PC-3 (cell line): Measurements from ENCODE around the gene BCAP29. TPM values are rescaled to one million over a fixed set of nuclear protein-coding genes. Genes with fewer than 3 reads are reported as not detected.

Source experiments
- ATAC-seq: fragments of 200-7000 bp; cut with Tn5 transposase; 2 replicates; pipeline ENCODE4 v1.9.1; 2020; ENCODE audit warnings: mild to moderate bottlenecking, moderate library complexity
- BruUV-seq: library from RNA; stranded (reverse); fragments of 400-500 nt; replicated peaks from 2 replicates; lab custom pipeline; 2021; lab: Mats Ljungman, UMichigan
- CTCF ChIA-PET: fragments of 300-600 bp; sonication (Branson Sonifier 250); formaldehyde crosslinking; loops from one replicate; lab custom pipeline; 2022; ENCODE audit warnings: antibody characterized with exemption; lab: Charles Lee
- POLR2A ChIA-PET: fragments of 300-600 bp; sonication (Branson Sonifier 250); formaldehyde crosslinking; loops from one replicate; lab custom pipeline; 2022; ENCODE audit warnings: antibody characterized with exemption; ENCODE audit not compliant: unreplicated experiment; lab: Charles Lee
- DNase-seq: peaks from one replicate; pipeline ENCODE4 v3.0.0-alpha.2; 2015
- H2AFZ ChIP-seq: fragments of 300-600 bp; sonication (generic); 2 replicates; pipeline ENCODE4 v1.6.0; 2016; ENCODE audit warnings: antibody characterized with exemption, low read length
- H3F3A ChIP-seq: fragments of 300-600 bp; sonication (generic); one replicate; pipeline ENCODE4 v1.6.0; 2017; ENCODE audit warnings: antibody characterized with exemption, low read length, control low read depth, mild to moderate bottlenecking; ENCODE audit not compliant: unreplicated experiment
- H3K27ac ChIP-seq: fragments of 300-600 bp; sonication (generic); 2 replicates; pipeline ENCODE4 v1.5.1; 2016; ENCODE audit warnings: mild to moderate bottlenecking, low read length
- H3K27me3 ChIP-seq: fragments of 300-600 bp; sonication (generic); 2 replicates; pipeline ENCODE4 v1.6.1; 2016; ENCODE audit warnings: low read length, mixed read lengths
- H3K36me3 ChIP-seq: fragments of 300-600 bp; sonication (generic); 2 replicates; pipeline ENCODE4 v1.6.1; 2016; ENCODE audit warnings: low read depth, mixed run types, low read length, mixed read lengths
- H3K4me1 ChIP-seq: fragments of 300-600 bp; sonication (generic); 2 replicates; pipeline ENCODE4 v1.5.1; 2016; ENCODE audit warnings: low read length; ENCODE audit not compliant: insufficient read depth
- H3K4me2 ChIP-seq: fragments of 300-600 bp; sonication (generic); 2 replicates; pipeline ENCODE4 v1.6.0; 2016; ENCODE audit warnings: low read length
- H3K4me3 ChIP-seq: fragments of 300-600 bp; sonication (generic); 2 replicates; pipeline ENCODE4 v1.5.1; 2016; ENCODE audit warnings: mild to moderate bottlenecking, low read length, mixed read lengths
- H3K79me2 ChIP-seq: fragments of 300-600 bp; sonication (generic); 2 replicates; pipeline ENCODE4 v1.6.1; 2017; ENCODE audit warnings: low read length, mixed read lengths
- H3K9ac ChIP-seq: fragments of 300-600 bp; sonication (generic); 2 replicates; pipeline ENCODE4 v1.6.0; 2016; ENCODE audit warnings: mild to moderate bottlenecking, low read length
- H3K9me2 ChIP-seq: fragments of 300-600 bp; sonication (generic); replicated peaks from 2 replicates; pipeline ENCODE4 v1.6.1; 2016; ENCODE audit warnings: mixed run types, low read length, mixed read lengths
- H3K9me3 ChIP-seq: fragments of 300-600 bp; sonication (generic); 2 replicates; pipeline ENCODE4 v1.6.1; 2016; ENCODE audit warnings: low read length, mixed read lengths
- H4K20me1 ChIP-seq: fragments of 300-600 bp; sonication (generic); 2 replicates; pipeline ENCODE4 v1.6.1; 2016; ENCODE audit warnings: low read length, mixed read lengths
- EZH2 ChIP-seq: fragments of 300-600 bp; sonication (generic); IDR thresholded peaks from one replicate; pipeline ENCODE4 v1.6.1; 2017; ENCODE audit warnings: antibody characterized with exemption, mild to moderate bottlenecking, low read length; ENCODE audit not compliant: unreplicated experiment
- EZH2phosphoT487 ChIP-seq: fragments of 300-600 bp; sonication (generic); IDR thresholded peaks from 2 replicates; pipeline ENCODE4 v1.6.1; 2018; ENCODE audit warnings: mild to moderate bottlenecking, antibody characterized with exemption, low read length, borderline replicate concordance
- intact Hi-C: fragments of 100-400 bp; cut with micrococcal nuclease; formaldehyde crosslinking; loops from 2 replicates; pipeline ENCODE4 v1.9.0; 2023
- total RNA-seq: library from RNA; depleted of rRNA; stranded (reverse); fragments of >200 nt; gene quantifications from 2 replicates; pipeline ENCODE4 v1.2.3, GENCODE V29; 2014
- TF ChIP-seq, protein P1 (sequence below): fragments of 300-600 bp; sonication (generic); conservative IDR thresholded peaks from 2 replicates; pipeline ENCODE4 v1.5.1; 2017; ENCODE audit warnings: antibody characterized with exemption, low read depth, mild to moderate bottlenecking, low read length

The BCAP29 gene
- total RNA-seq, 1 experiment from 2014 or later = 65.9 TPM

DNA sequence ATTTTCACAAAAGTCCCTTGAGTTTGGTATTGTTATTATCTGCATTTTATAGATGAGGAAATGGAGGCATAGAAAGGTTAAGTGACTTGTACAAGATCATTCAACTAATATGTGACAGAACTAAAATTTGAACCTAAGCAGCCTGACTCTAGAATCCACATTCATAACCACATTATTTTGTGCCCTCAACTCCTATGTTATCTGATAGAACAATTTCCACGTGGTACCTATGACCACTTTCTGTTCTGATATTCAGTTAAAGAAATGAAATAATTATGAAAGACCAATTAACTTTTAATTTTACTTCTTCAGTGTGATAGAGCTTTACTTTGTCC, 17.5 kb downstream of the BCAP29 start:
- no peaks in the 10 kb centered on the region for H3K9me3 ChIP-seq
- no peaks in the 10 kb centered on the region for H3K79me2 ChIP-seq
- DNase-seq (no peak), ATAC-seq (no peak)
- H3K9me2 ChIP-seq = no peaks in the 10 kb centered on the region
- H2AFZ ChIP-seq = no peak overlapping the region
- peaks cover 14% of the 10 kb centered on the region for H3K36me3 ChIP-seq
- no peak for TF ChIP-seq EZH2phosphoT487
- TF ChIP-seq, protein P1, sequence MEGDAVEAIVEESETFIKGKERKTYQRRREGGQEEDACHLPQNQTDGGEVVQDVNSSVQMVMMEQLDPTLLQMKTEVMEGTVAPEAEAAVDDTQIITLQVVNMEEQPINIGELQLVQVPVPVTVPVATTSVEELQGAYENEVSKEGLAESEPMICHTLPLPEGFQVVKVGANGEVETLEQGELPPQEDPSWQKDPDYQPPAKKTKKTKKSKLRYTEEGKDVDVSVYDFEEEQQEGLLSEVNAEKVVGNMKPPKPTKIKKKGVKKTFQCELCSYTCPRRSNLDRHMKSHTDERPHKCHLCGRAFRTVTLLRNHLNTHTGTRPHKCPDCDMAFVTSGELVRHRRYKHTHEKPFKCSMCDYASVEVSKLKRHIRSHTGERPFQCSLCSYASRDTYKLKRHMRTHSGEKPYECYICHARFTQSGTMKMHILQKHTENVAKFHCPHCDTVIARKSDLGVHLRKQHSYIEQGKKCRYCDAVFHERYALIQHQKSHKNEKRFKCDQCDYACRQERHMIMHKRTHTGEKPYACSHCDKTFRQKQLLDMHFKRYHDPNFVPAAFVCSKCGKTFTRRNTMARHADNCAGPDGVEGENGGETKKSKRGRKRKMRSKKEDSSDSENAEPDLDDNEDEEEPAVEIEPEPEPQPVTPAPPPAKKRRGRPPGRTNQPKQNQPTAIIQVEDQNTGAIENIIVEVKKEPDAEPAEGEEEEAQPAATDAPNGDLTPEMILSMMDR = no peak
- TF ChIP-seq EZH2 = no peak
- H3K4me1 ChIP-seq = peaks cover 33% of the 10 kb centered on the region
- ChIA-PET CTCF (no interaction called here), POLR2A (interaction anchor here (0.6 kb wide), 1 partner anchor 48 kb away, joined by 3 read pairs; no protein-coding TSS in a partner anchor)
- H4K20me1 ChIP-seq = no peaks in the 10 kb centered on the region
- no peak overlapping the region for H3K4me2 ChIP-seq
- H3K4me3 ChIP-seq = no peak overlapping the region
- H3K27ac ChIP-seq = no peak overlapping the region
- no TSS peak for BruUV-seq
- H3K9ac ChIP-seq = no peak overlapping the region
- H3F3A ChIP-seq = no peaks in the 10 kb centered on the region
- H3K27me3 ChIP-seq = no peaks in the 10 kb centered on the region
- intact Hi-C loops = no loop called here

DNA sequence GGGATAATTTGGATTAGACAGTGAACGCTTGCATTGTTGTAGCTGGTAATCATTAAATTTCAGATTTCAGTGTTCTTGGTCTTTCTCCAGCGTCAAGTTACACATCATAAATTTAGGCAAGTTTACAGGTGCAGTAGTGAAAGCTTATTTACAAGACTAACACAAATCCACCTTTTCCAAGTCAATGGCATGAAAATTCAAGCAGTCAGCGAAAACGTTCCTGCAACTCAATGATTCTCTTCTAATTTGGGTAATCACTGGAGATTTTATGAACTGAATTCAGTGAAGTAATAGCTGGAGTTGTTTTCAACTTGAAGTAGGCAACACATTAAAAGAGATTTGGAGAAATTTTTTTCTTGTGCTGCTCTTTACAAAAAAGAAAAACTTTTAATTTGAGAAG, 17.9 kb downstream of the BCAP29 start:
- intact Hi-C loops = loop anchor here (1.0 kb wide), 1 partner anchor 36 kb away; no protein-coding TSS in a partner anchor
- Histone ChIP-seq H2AFZ (no peak overlapping the region), H3F3A (no peaks in the 10 kb centered on the region), H3K27ac (no peak overlapping the region), H3K27me3 (no peaks in the 10 kb centered on the region), H3K4me2 (no peak overlapping the region), H3K4me3 (no peak overlapping the region), H3K9me3 (no peaks in the 10 kb centered on the region), H3K36me3 (peaks cover 14% of the 10 kb centered on the region), H4K20me1 (no peaks in the 10 kb centered on the region), H3K4me1 (peaks cover 33% of the 10 kb centered on the region), H3K9me2 (no peaks in the 10 kb centered on the region), H3K79me2 (no peaks in the 10 kb centered on the region), H3K9ac (no peak overlapping the region)
- DNase-seq = no peak
- no TSS peak for BruUV-seq
- TF ChIP-seq EZH2phosphoT487 = no peak
- TF ChIP-seq EZH2 = no peak
- TF ChIP-seq, protein P1 = no peak
- ChIA-PET POLR2A (interaction anchor here (0.5 to 0.6 kb wide), 2 partner anchors 35 to 48 kb away, joined by 3 to 22 read pairs; no protein-coding TSS in a partner anchor), CTCF (no interaction called here)
- no peak for ATAC-seq

DNA sequence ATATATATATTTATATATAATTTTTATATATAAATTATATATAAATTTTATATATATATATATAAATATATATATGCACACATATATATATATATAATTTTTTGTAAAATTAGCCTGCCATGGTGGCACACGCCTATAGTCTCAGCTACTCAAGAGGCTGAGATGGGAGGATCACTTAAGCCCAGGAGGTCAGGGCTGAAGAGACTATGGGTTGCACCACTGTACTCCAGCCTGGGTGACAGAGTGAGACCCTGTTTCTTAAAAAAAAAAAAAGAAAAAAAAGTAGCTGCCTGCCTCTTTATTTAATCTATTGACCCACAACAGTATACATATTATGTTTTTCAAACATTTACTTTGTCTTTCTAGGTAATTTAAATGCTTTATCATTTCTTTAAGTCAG, 19.2 kb downstream of the BCAP29 start:
- H2AFZ ChIP-seq = no peak overlapping the region
- no peaks in the 10 kb centered on the region for H4K20me1 ChIP-seq
- DNase-seq = no peak
- H3K9ac ChIP-seq = no peak overlapping the region
- TF ChIP-seq EZH2phosphoT487 (no peak), EZH2 (no peak)
- TF ChIP-seq, protein P1 = no peak
- H3K4me1 ChIP-seq = peaks cover 33% of the 10 kb centered on the region
- no peak overlapping the region for H3K4me2 ChIP-seq
- no peaks in the 10 kb centered on the region for H3K9me3 ChIP-seq
- ATAC-seq = no peak
- ChIA-PET CTCF (no interaction called here), POLR2A (no interaction called here)
- H3K27me3 ChIP-seq = no peaks in the 10 kb centered on the region
- no peaks in the 10 kb centered on the region for H3F3A ChIP-seq
- no peak overlapping the region for H3K4me3 ChIP-seq
- H3K79me2 ChIP-seq = no peaks in the 10 kb centered on the region
- intact Hi-C loops = no loop called here
- H3K9me2 ChIP-seq = no peaks in the 10 kb centered on the region
- H3K36me3 ChIP-seq = peaks cover 14% of the 10 kb centered on the region
- BruUV-seq = no TSS peak
- no peak overlapping the region for H3K27ac ChIP-seq
